ENCODE data around the gene RPL12.
A peak's percentile ranks its signal among the peaks of the same experiment; 100 is the strongest.
"Not testable (repeated sequence)": the region's sequence is repeated elsewhere in the genome, so short reads cannot be mapped to it uniquely, and the experiment has no call there.

RPL12 gene

DNA sequence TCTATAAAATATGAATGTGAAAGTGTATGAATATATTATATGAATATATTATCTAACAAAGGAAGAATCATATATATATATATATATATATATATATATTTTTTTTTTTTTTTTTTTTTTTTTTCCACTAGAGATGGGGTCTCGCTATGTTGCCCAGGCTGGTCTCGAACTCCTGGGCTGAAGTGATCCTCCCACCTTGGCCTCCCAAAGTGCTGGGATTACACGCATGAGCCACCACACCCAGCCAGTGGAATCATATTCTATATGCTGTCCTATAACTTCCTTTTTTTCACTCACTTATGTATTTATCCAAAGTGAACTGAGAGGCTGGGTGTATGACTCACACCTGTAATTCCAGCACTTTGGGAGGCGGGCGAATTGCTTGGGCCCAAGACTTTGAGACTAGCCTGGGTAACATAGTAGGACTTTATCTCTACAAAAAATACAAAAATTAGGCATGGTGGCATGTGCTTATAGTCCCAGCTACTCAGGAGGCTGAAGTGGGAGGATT, 15.3 kb upstream of the RPL12 start:
- not testable (repeated sequence) for DNase-seq

- no peak for DNase-seq
Observed at GRCh38 chr9:127463911-127464310, 12.7 kb upstream of the RPL12 start.

- no peak for DNase-seq
Observed at GRCh38 chr9:127463382-127463781, 12.2 kb upstream of the RPL12 start.

DNA sequence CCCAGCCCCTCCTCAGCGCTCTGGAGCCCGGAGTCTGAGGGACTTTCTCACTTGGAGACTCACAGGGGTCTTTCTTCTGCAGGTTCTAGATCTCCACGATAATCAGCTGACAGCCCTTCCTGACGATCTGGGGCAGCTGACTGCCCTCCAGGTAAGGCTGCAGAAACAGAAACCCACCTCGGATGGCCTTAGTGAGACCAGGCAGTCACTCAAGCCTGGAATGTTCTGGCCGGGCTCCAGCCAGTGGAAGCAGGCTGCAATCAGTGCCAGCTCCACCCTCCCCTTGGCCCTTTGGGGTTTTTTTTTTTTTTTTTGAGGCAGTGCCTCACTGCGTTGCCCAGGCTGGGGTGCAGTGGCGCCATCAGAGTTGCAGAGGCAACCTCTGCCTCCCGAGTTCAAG, 7.7 kb upstream of the RPL12 start:
- DNase-seq = no peak

GRCh38 chr9:127457191-127457878, 6.1 kb upstream of the RPL12 start:
- no peak for DNase-seq

GRCh38 chr9:127455324-127455992, 4.3 kb upstream of the RPL12 start:
- no peak for DNase-seq

DNA sequence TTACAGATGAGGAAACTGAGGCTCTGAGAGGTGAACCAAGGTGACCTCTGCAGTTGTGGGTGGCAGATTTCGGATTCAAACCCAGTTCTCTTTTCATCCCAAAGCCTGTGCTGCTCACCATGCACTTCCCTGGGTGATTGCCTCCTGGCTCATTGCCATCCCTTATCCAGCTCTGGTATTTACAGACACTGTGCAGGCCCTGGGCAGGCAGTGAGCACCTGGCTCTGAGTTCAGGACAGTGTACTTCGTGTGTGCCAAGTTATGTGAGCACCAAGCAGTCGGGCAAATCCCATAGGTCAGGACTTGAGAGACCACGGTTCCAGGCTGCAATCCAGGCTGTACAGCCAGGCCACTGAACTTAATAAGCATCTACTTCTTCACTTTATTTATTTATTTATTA, 1.5 kb upstream of the RPL12 start:
- DNase-seq = no peak

- DNase-seq = peak; percentile 54
Observed at GRCh38 chr9:127451858-127452656, 851 bp upstream of the RPL12 start.

DNA sequence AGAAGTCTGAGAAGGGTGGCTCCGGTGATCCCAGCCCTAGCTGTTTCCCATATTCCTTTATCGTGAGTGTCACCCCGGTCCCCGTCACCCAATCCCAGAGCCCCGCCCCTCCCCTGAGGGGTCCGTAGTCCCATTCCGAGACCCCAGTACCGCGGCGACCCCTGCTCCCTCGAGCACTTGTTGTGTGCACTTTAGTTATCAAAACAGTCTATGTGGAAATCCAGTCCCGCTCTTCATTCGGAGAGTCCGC, 327 bp upstream of the RPL12 start:
- DNase-seq = no peak

DNA sequence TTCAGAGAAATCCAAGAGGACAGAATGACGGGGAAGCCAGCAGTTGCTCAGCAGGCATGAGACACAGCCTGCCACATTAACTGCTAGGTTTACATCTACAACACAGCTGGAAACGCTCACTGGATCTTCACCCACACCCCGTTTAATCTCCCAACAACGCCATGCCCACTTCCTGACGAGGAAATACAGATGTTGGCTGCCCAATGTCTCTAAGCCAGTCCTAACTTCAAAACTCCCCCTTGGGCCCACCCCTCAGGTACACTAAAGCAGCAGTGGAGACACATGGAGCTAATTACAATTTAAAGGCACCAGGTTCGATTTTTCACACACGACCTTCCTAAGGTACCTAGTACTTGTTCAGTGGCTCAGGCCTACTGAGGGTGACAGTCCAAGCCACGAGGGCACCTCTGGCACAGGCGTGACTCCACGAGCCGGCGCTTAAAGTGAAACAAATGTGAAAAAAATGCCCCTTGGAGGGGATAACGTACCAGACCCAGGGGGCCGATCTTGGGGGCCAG, 904 bp downstream of the RPL12 start:
- no peak for DNase-seq

DNA sequence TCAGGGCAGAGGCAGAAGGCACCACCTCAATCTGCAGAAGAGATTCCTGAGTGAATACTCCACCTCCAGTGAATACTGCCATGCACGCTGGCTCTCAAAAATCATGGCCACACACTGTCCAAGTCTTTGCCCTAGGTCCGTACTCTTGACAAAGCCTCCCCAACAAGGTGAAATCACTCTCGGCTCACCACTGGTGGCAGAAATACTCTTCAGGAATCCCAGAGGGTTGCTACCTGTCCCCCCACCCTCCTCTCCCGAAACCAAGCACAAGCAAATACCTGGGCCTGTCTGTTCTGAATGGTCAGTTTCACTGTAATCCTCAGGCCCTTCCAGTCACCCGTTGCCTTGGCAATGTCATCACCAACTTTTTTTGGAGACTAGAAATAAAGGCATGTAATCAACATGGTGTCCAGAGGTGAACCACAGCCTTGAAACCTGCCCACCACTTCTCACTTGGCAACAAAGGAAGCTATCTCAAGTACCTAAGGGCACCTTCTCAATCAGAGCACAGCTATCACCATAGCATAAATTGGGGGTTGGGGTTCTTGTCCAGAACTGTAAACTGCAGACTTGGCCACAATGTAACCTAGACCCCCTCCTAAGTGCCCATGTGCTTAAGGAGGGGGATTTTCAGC, 1.8 kb downstream of the RPL12 start:
- DNase-seq = no peak

- no peak for DNase-seq
Observed at GRCh38 chr9:127448112-127448805, 2.9 kb downstream of the RPL12 start.

DNA sequence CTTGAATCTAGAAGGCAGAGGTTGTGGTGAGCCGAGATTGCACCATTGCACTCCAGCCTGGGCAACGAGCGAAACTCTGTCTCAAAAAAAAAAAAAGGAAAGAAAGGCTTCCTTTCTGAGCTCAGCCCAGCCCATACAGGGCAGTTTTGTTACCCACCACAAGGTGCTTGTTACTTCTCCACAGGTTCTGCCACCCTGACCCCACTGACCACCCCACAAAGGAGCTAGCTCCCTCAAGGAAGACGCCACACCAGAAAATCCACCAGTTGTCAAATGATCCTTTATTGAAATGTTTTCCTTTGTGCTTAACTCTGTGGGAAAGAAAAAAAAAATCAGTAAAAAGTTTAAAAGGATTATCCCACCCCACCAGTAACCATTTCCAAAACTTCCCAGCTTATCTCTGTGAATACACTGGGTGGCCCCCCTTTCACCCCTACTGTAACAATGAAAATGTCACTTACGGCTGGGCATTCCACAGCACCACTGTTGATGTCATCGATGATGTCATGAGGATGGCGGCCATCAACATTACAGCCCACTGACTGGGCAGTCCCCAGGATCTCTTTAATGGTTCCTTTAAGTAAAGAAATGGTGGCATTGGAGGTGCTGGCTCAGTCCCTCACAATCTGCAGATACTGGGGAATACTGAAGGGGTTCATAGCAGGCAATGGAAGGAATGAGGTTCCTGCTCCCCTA, 3.6 kb downstream of the RPL12 start:
- DNase-seq = no peak

- DNase-seq = no peak
Observed at GRCh38 chr9:127446713-127447415, 4.3 kb downstream of the RPL12 start.

DNA sequence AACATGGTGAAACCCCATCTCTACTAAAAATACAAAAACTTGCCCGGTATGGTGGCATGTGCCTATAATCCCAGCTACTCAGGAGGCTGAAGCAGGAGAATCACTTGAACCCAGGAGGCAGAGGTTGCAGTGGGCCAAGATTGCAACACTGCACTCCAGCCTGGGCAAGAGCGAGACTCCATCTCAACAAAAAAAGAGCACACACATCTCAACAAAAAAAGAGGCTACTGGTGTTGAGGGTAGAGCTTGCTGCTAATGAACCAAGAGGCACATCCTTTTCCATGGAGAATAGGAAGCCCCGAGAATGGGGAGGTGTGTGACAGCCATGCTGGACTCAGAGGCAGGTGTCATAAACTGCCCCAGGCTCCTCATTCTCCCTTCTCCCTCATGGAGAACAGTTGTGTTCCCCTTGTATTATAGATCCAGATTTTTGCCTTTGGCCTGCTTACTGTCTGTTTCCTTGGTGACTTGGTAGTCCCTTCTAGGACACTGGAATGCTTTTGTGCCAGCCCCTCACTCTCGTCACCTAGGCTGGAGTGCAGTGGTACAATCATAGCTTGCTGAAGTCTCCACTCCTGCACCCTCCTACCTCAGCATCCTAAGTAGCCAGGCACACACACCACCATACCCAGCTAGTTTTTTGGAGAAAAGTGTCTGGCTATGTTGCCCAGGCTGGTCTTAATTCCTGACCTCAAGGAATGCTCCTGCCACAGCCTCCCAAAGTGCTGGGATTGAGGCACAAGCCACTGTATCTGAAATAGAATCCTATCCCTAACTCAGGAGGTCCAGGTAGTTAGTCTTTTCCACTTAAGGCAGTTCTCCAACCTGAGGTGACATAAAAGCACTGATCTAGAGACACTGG, 5.1 kb downstream of the RPL12 start:
- no peak for DNase-seq

GRCh38 chr9:127444921-127445850, 6.0 kb downstream of the RPL12 start:
- no peak for DNase-seq

DNA sequence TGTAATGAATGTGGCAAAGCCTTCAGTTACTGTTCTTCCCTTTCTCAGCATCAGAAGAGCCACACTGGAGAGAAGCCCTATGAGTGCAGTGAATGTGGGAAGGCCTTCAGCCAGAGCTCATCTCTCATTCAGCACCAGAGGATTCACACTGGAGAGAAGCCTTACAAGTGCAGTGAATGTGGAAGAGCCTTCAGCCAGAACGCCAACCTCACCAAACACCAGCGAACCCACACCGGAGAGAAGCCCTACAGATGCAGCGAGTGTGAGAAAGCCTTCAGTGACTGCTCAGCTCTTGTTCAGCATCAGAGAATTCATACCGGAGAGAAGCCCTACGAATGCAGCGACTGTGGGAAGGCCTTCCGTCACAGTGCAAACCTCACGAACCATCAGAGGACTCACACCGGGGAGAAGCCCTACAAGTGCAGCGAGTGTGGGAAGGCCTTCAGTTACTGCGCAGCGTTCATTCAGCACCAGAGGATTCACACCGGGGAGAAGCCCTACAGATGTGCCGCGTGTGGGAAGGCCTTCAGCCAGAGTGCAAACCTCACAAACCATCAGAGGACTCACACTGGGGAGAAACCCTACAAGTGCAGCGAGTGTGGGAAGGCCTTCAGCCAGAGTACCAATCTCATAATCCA, 6.8 kb downstream of the RPL12 start:
- DNase-seq = no peak

GRCh38 chr9:127438394-127438793, 12.8 kb downstream of the RPL12 start:
- DNase-seq = no peak
